ENCODE results near the gene TCP11X1. TPM values are rescaled to one million over a fixed set of nuclear protein-coding genes. Genes with fewer than 3 reads are reported as not detected.
"Not testable (repeated sequence)": the region's sequence is repeated elsewhere in the genome, so short reads cannot be mapped to it uniquely, and the experiment has no call there.

The TCP11X1 gene
- not detected for total RNA-seq
- polyA plus RNA-seq: not detected
- long read RNA-seq, donor 1: 0 reads
- long read RNA-seq, donor 2: 0 reads
- long read RNA-seq, donor 3: 0 reads
- long read RNA-seq, donor 4: 0 reads
- long read RNA-seq, donor 5: 0 reads

DNA sequence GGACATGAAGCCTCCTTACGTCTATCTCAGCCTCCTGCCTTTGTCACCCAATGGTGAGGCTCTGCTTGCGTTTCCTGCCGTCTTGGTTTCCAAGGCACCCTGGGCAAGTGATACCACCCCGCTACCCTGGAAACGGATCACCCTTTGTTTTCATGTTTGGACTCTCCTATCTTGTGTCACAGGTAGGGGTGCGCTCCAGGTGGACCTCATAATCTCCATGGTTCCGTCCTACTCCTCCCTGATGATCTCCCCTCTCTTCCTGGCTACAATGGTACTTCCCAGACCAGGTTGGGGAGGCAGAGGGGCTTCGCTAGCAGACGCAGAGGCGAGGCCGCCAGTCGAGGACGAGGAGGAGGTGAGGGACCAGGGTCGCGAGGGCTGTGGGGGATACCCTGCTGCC, at the start of gene TCP11X1:
TSS of gene TCP11X1 (plus strand) at position 316 of the 400 bp plus-strand sequence.
- not testable (repeated sequence) for DNase-seq; H3K27ac ChIP-seq (ENCODE audit: low read depth in 1 of 2, low read length in 1 of 2); ATAC-seq (ENCODE audit: insufficient read depth, low FRiP score); H3K27me3 ChIP-seq (ENCODE audit: control insufficient read depth in 3 of 3, insufficient read depth in 3 of 3, low read length in 2 of 3); H3K4me3 ChIP-seq; H3K9ac ChIP-seq (ENCODE audit: insufficient read depth in 1 of 2, low read length in 2 of 2); H3K36me3 ChIP-seq (ENCODE audit: control insufficient read depth in 4 of 4, insufficient read depth in 4 of 4, low read length in 4 of 4); H3K9me3 ChIP-seq (ENCODE audit: control insufficient read depth in 4 of 4, insufficient read depth in 3 of 4, low read length in 3 of 4); H3K4me1 ChIP-seq (ENCODE audit: control insufficient read depth in 5 of 5, insufficient read depth in 5 of 5, low read length in 5 of 5)
- WGBS, 2 donors: no CpG with 5 or more reads among the region's 15 CpGs

DNA sequence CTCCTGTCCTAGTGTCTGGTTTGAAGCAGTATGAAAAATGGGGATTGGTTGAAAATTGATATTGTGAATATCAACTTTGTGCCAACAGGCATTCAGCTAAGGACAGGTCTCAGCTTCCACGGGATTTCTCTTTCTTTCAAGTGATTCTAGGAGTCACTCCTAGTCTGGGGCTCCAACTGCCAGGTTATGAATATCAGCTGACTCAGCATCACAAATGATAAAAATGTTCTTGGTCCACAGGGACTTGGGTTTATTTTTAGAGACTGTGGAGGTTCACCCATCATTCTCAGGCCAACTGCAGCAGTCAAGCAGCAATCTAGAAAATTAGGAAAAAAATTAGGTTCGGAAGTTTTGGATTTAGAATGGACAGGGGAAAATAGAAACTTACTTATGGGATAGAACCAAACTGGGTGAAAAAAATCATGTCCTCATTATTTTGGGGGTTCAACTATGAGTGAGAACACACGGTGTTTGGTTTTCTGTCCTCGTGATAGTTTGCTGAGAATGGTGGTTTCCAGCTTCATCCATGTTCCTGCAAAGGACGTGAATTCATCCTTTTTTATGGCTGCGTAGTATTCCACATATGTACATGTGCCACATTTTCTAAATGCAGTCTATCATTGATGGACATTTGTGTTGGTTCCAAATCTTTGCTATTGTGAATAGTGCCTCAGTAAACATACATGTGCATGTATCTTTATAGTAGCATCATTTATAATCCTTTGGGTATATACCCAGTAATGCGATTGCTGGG, 29.0 kb upstream of the TCP11X1 start:
- no peaks in the 10 kb centered on the region for H3K27me3 ChIP-seq (ENCODE audit: control insufficient read depth in 3 of 3, insufficient read depth in 3 of 3, low read length in 2 of 3)
- 66 to 78% methylated on average over 7 of the region's 7 CpGs for WGBS, 2 donors

DNA sequence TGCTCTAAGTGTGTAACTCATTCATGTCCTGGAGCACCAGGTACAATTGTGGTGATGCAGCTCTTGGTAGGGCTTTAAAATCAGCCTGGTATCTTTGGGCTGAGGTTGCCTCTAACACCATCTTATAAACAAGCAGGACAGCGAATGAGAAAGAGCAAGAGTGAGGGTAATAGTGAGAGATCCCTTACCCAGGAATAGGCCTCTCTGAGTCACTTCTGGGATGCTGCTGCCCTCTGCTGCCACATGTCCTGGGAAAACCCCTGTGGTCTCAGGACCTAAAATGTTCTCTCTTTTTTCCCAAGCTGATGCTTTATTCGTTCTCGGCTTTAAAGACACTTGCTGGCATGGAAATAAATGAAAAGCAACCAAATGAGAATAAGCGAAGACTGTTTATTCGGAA, 7.2 kb upstream of the TCP11X1 start:
- not testable (repeated sequence) for ATAC-seq (ENCODE audit: insufficient read depth, low FRiP score); H3K27ac ChIP-seq (ENCODE audit: low read depth in 1 of 2, low read length in 1 of 2); H3K9me3 ChIP-seq (ENCODE audit: control insufficient read depth in 4 of 4, insufficient read depth in 3 of 4, low read length in 3 of 4); H3K27me3 ChIP-seq (ENCODE audit: control insufficient read depth in 3 of 3, insufficient read depth in 3 of 3, low read length in 2 of 3); H3K4me3 ChIP-seq; H3K9ac ChIP-seq (ENCODE audit: insufficient read depth in 1 of 2, low read length in 2 of 2); H3K4me1 ChIP-seq (ENCODE audit: control insufficient read depth in 5 of 5, insufficient read depth in 5 of 5, low read length in 5 of 5); DNase-seq; H3K36me3 ChIP-seq (ENCODE audit: control insufficient read depth in 4 of 4, insufficient read depth in 4 of 4, low read length in 4 of 4)
- no CpG with 5 or more reads among the region's 5 CpGs for WGBS, 2 donors

More for the DNA sequence above, 29.0 kb upstream of the TCP11X1 start:
- DNase-seq (no peak), ATAC-seq (ENCODE audit: insufficient read depth, low FRiP score) (no peak)
- Histone ChIP-seq H3K36me3 (ENCODE audit: control insufficient read depth in 4 of 4, insufficient read depth in 4 of 4, low read length in 4 of 4) (no peaks in the 10 kb centered on the region), H3K4me3 (no peak overlapping the region), H3K4me1 (ENCODE audit: control insufficient read depth in 5 of 5, insufficient read depth in 5 of 5, low read length in 5 of 5) (no peaks in the 10 kb centered on the region), H3K9me3 (ENCODE audit: control insufficient read depth in 4 of 4, insufficient read depth in 3 of 4, low read length in 3 of 4) (peaks cover 0 to 4% (median 0%) of the 10 kb centered on the region in 4 donors), H3K27ac (ENCODE audit: low read depth in 1 of 2, low read length in 1 of 2) (no peak overlapping the region), H3K9ac (ENCODE audit: insufficient read depth in 1 of 2, low read length in 2 of 2) (no peak overlapping the region)
- TF ChIP-seq, protein P1, sequence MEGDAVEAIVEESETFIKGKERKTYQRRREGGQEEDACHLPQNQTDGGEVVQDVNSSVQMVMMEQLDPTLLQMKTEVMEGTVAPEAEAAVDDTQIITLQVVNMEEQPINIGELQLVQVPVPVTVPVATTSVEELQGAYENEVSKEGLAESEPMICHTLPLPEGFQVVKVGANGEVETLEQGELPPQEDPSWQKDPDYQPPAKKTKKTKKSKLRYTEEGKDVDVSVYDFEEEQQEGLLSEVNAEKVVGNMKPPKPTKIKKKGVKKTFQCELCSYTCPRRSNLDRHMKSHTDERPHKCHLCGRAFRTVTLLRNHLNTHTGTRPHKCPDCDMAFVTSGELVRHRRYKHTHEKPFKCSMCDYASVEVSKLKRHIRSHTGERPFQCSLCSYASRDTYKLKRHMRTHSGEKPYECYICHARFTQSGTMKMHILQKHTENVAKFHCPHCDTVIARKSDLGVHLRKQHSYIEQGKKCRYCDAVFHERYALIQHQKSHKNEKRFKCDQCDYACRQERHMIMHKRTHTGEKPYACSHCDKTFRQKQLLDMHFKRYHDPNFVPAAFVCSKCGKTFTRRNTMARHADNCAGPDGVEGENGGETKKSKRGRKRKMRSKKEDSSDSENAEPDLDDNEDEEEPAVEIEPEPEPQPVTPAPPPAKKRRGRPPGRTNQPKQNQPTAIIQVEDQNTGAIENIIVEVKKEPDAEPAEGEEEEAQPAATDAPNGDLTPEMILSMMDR (IDR thresholded peaks at IDR 0.05; ENCODE audit: control extremely low read depth, extremely low read depth): no peak

DNA sequence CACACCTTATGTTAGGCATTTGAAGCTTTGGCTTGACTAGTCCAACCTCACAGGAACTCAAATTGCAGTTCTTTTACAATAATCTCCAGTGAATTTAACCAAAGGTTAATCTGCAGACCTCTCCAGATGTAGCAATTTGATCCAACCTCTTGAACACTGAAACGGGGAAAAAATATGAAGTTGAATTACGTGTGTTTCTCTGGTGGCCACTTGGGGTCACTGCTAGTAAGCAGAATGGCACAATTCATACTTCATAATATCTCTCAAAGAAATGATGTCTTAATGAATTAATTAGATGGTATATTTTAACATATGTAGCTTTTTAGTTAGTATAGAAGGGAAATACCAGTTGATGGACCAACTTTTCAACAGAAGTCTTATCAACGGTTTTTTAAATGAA, 1.4 kb downstream of the TCP11X1 start:
- WGBS, 2 donors: no CpG with 5 or more reads among the region's 3 CpGs
- ATAC-seq (ENCODE audit: insufficient read depth, low FRiP score); H3K4me3 ChIP-seq; H3K9me3 ChIP-seq (ENCODE audit: control insufficient read depth in 4 of 4, insufficient read depth in 3 of 4, low read length in 3 of 4); H3K27ac ChIP-seq (ENCODE audit: low read depth in 1 of 2, low read length in 1 of 2); DNase-seq; H3K4me1 ChIP-seq (ENCODE audit: control insufficient read depth in 5 of 5, insufficient read depth in 5 of 5, low read length in 5 of 5); H3K9ac ChIP-seq (ENCODE audit: insufficient read depth in 1 of 2, low read length in 2 of 2); H3K36me3 ChIP-seq (ENCODE audit: control insufficient read depth in 4 of 4, insufficient read depth in 4 of 4, low read length in 4 of 4); H3K27me3 ChIP-seq (ENCODE audit: control insufficient read depth in 3 of 3, insufficient read depth in 3 of 3, low read length in 2 of 3): not testable (repeated sequence)

DNA sequence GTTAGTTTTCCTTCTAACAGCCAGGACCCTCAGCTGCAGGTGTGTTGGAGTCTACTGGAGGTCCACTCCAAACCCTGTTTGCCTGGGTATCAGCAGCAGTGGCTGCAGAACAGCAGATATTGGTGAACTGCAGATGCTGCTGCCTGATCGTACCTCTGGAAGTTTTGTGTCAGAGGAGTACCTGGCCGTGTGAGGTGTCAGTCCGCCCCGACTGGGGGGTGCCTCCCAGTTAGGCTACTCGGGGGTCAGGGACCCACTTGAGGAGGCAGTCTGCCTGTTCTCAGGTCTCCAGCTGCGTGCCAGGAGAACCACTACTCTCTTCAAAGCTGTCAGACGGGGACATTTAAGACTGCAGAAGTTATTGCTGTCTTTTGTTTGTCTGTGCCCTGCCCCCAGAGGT, 20.6 kb downstream of the TCP11X1 start:
- not testable (repeated sequence) for H3K4me1 ChIP-seq (ENCODE audit: control insufficient read depth in 5 of 5, insufficient read depth in 5 of 5, low read length in 5 of 5); ATAC-seq (ENCODE audit: insufficient read depth, low FRiP score); H3K9ac ChIP-seq (ENCODE audit: insufficient read depth in 1 of 2, low read length in 2 of 2); H3K9me3 ChIP-seq (ENCODE audit: control insufficient read depth in 4 of 4, insufficient read depth in 3 of 4, low read length in 3 of 4); H3K27me3 ChIP-seq (ENCODE audit: control insufficient read depth in 3 of 3, insufficient read depth in 3 of 3, low read length in 2 of 3); H3K4me3 ChIP-seq; H3K36me3 ChIP-seq (ENCODE audit: control insufficient read depth in 4 of 4, insufficient read depth in 4 of 4, low read length in 4 of 4); H3K27ac ChIP-seq (ENCODE audit: low read depth in 1 of 2, low read length in 1 of 2); DNase-seq
- WGBS, 2 donors: 86 to 100% methylated on average over 3 to 5 of the region's 7 CpGs

DNA sequence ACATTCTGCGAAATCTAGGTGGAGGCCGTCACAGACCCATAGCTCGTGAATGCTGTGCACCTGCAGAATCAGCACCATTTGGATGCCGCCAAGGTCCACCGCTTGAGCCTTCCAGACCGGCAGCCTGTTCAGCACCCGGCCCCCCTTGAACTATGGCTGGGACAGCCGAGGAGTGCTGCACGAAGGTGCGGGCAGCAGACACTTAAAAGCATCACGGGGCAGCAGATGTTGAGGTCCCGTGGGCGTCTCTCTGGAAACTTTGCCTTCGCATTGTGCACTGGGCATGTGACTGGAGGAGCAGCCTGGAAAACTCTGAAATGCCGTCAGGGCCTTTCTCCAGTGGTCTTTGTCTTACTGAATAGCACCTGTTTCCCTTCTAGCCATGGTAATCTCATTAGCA, 25.2 kb downstream of the TCP11X1 start:
- H3K36me3 ChIP-seq (ENCODE audit: control insufficient read depth in 4 of 4, insufficient read depth in 4 of 4, low read length in 4 of 4); H3K4me1 ChIP-seq (ENCODE audit: control insufficient read depth in 5 of 5, insufficient read depth in 5 of 5, low read length in 5 of 5); DNase-seq; ATAC-seq (ENCODE audit: insufficient read depth, low FRiP score); H3K27ac ChIP-seq (ENCODE audit: low read depth in 1 of 2, low read length in 1 of 2); H3K27me3 ChIP-seq (ENCODE audit: control insufficient read depth in 3 of 3, insufficient read depth in 3 of 3, low read length in 2 of 3); H3K9ac ChIP-seq (ENCODE audit: insufficient read depth in 1 of 2, low read length in 2 of 2); H3K4me3 ChIP-seq; H3K9me3 ChIP-seq (ENCODE audit: control insufficient read depth in 4 of 4, insufficient read depth in 3 of 4, low read length in 3 of 4): not testable (repeated sequence)
- WGBS, 2 donors: 81 to 91% methylated on average over 7 to 10 of the region's 15 CpGs

DNA sequence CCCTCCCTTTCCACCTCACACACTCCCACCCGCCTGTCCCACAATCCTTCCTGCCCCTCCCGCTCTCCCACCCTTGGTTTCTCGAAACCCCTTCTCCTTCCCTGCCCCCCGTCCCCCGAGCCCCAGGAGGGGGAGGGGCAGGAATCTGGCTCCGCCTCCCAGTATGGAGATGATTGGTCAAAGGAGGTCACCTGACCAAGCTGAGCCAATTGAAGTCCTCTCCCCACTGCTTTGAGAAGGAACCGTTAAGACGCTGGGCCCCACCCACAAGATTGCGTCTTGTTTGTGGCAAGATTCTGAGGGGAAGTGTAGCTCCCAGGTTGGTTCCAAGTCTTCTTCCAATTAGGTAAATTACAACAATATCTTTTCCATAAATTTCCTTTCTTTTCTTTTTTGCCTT, 31.8 kb downstream of the TCP11X1 start, which contains the start of gene NXF2:
TSS of gene NXF2 (plus strand) at position 275 of the 400 bp plus-strand sequence. CDS start 59,912 bp downstream, outside the sequence.
- H3K4me1 ChIP-seq (ENCODE audit: control insufficient read depth in 5 of 5, insufficient read depth in 5 of 5, low read length in 5 of 5); H3K27ac ChIP-seq (ENCODE audit: low read depth in 1 of 2, low read length in 1 of 2); H3K27me3 ChIP-seq (ENCODE audit: control insufficient read depth in 3 of 3, insufficient read depth in 3 of 3, low read length in 2 of 3); H3K36me3 ChIP-seq (ENCODE audit: control insufficient read depth in 4 of 4, insufficient read depth in 4 of 4, low read length in 4 of 4); H3K9ac ChIP-seq (ENCODE audit: insufficient read depth in 1 of 2, low read length in 2 of 2); ATAC-seq (ENCODE audit: insufficient read depth, low FRiP score); DNase-seq; H3K4me3 ChIP-seq; H3K9me3 ChIP-seq (ENCODE audit: control insufficient read depth in 4 of 4, insufficient read depth in 3 of 4, low read length in 3 of 4): not testable (repeated sequence)
- no CpG with 5 or more reads among the region's 9 CpGs for WGBS, 2 donors

Data from lung (tissue), 16 donors.